Naive thymus-derived CD4-positive, alpha-beta T cell (primary cell): ENCODE results near the gene USP48. TPM values are rescaled to one million over a fixed set of nuclear protein-coding genes. Genes with fewer than 3 reads are reported as not detected.

Source experiments
- ATAC-seq: fragments of 150-1000 bp; cut with Tn5 transposase; 2 replicates; pipeline ENCODE4 v1.10.0; 2021; ENCODE audit warnings: mild to moderate bottlenecking, moderate library complexity
- CTCF ChIA-PET: fragments of 350-600 bp; sonication (Branson Sonifier 250); formaldehyde crosslinking; loops from one replicate; lab custom pipeline; 2021; ENCODE audit warnings: antibody characterized with exemption; lab: Charles Lee
- POLR2A ChIA-PET: fragments of 350-600 bp; sonication (Branson Sonifier 250); formaldehyde crosslinking; loops from one replicate; lab custom pipeline; 2021; ENCODE audit warnings: antibody characterized with exemption, inconsistent platforms; lab: Charles Lee
- DNase-seq, 9 donors: peaks; one replicate each; pipeline versions ENCODE4 v3.0.0 to v3.0.0-alpha.2; 2020 to 2022; ENCODE audit warnings: mixed read lengths in 1 of 9
- H3K27ac ChIP-seq: one replicate; pipeline ENCODE4 v1.7.0; 2013; ENCODE audit warnings: mild to moderate bottlenecking, low read depth, low read length, moderate library complexity
- H3K27me3 ChIP-seq, 2 donors: one replicate each; pipeline ENCODE4 v1.7.0; 2013; ENCODE audit warnings: low read length in 2 of 2, mild to moderate bottlenecking in 2 of 2, moderate library complexity in 2 of 2; ENCODE audit not compliant: control insufficient read depth in 2 of 2, insufficient read depth in 2 of 2
- H3K36me3 ChIP-seq, 3 experiments: 1 replicate in 2 of 3; 2 replicates in 1 of 3; pipeline ENCODE4 v1.7.0; 2013; ENCODE audit warnings: low read length in 3 of 3, mild to moderate bottlenecking in 3 of 3, moderate library complexity in 1 of 3; ENCODE audit not compliant: insufficient read depth in 3 of 3, control insufficient read depth in 2 of 3
- H3K4me1 ChIP-seq, 2 donors: one replicate each; pipeline ENCODE4 v1.7.0; 2013; ENCODE audit warnings: low read length in 2 of 2, mild to moderate bottlenecking in 2 of 2, moderate library complexity in 1 of 2; ENCODE audit not compliant: control insufficient read depth in 2 of 2, insufficient read depth in 2 of 2
- H3K4me3 ChIP-seq: 2 replicates; pipeline ENCODE4 v1.7.0; 2013; ENCODE audit warnings: mild to moderate bottlenecking, low read length
- H3K9me3 ChIP-seq, 3 experiments: 1 replicate in 2 of 3; 2 replicates in 1 of 3; pipeline ENCODE4 v1.7.0; 2013; ENCODE audit warnings: low read length in 3 of 3; ENCODE audit not compliant: control insufficient read depth in 2 of 3
- H3K27ac Mint-ChIP-seq, 9 donors: one replicate each; pipeline ENCODE4 v1.8.0; 2020 to 2022; ENCODE audit warnings: mixed read lengths in 9 of 9, mild to moderate bottlenecking in 8 of 9, moderate library complexity in 5 of 9, inconsistent platforms in 2 of 9
- H3K27me3 Mint-ChIP-seq, 5 donors: one replicate each; pipeline ENCODE4 v1.8.0; 2021 to 2022; ENCODE audit warnings: mixed read lengths in 5 of 5, mild to moderate bottlenecking in 1 of 5
- H3K36me3 Mint-ChIP-seq, 5 donors: one replicate each; pipeline ENCODE4 v1.8.0; 2020 to 2022; ENCODE audit warnings: mixed read lengths in 5 of 5, mild to moderate bottlenecking in 3 of 5, inconsistent platforms in 1 of 5
- H3K4me1 Mint-ChIP-seq, 7 donors: one replicate each; pipeline ENCODE4 v1.8.0; 2020 to 2022; ENCODE audit warnings: mixed read lengths in 7 of 7, mild to moderate bottlenecking in 3 of 7, inconsistent platforms in 1 of 7
- H3K4me3 Mint-ChIP-seq, 10 donors: one replicate each; pipeline ENCODE4 v1.8.0; 2020 to 2022; ENCODE audit warnings: mild to moderate bottlenecking in 10 of 10, mixed read lengths in 10 of 10, moderate library complexity in 6 of 10, inconsistent platforms in 2 of 10
- H3K9me3 Mint-ChIP-seq, 11 donors: one replicate each; pipeline ENCODE4 v1.8.0; 2020 to 2022; ENCODE audit warnings: mixed read lengths in 11 of 11, mild to moderate bottlenecking in 4 of 11, inconsistent platforms in 1 of 11, moderate library complexity in 1 of 11
- intact Hi-C, 2 donors: fragments of 100-400 bp; cut with micrococcal nuclease; formaldehyde crosslinking; loops; one replicate each; pipeline ENCODE4 v1.15.1; 2023
- polyA plus RNA-seq, 2 donors: library from polyadenylated mRNA; unstranded; fragments of 300-500 nt; fragmentation: Illumina TruSeq; gene quantifications; one replicate each; pipeline ENCODE4 v1.2.3, GENCODE V29; 2021
- total RNA-seq, 6 experiments: library from RNA in 5 of 6; stranded (reverse) in 5 of 6; gene quantifications; 1 replicate in 5 of 6; 2 replicates in 1 of 6; pipeline ENCODE4 v1.2.3 and lab custom pipeline; 2021 to 2026

USP48 gene
- total and polyA plus RNA-seq, 7 experiments from 2014 or later = 34.8 to 107 (median 79.5) TPM

GRCh38 chr1:21721295-21721985 lies 61.5 kb downstream of the USP48 start:
- intact Hi-C loops = no loop called here
- CTCF ChIA-PET = no interaction called here
- no peak for DNase-seq

GRCh38 chr1:21716169-21716568 lies 66.8 kb downstream of the USP48 start:
- Mint-ChIP-seq H3K36me3 (peaks cover 3 to 60% (median 20%) of the 10 kb centered on the region in 5 donors), H3K27me3 (no peaks in the 10 kb centered on the region), H3K9me3 (no peaks in the 10 kb centered on the region), H3K4me1 (peaks cover 0 to 4% (median 0%) of the 10 kb centered on the region in 7 donors), H3K27ac (peak overlapping the region in 3 of 9 donors; percentile 2 to 39 (median 5)), H3K4me3 (no peak overlapping the region)
- peaks cover 0 to 75% (median 12%) of the 10 kb centered on the region in 3 experiments for H3K36me3 ChIP-seq
- DNase-seq (no peak), ATAC-seq (no peak)
- intact Hi-C loops = no loop called here
- no peak overlapping the region for H3K27ac ChIP-seq
- H3K9me3 ChIP-seq = no peaks in the 10 kb centered on the region
- H3K4me1 ChIP-seq = no peaks in the 10 kb centered on the region
- ChIA-PET POLR2A (no interaction called here), CTCF (no interaction called here)
- no peak overlapping the region for H3K4me3 ChIP-seq
- H3K27me3 ChIP-seq = no peaks in the 10 kb centered on the region

More at GRCh38 chr1:21721295-21721985, 61.5 kb downstream of the USP48 start:
- POLR2A ChIA-PET = no interaction called here
- H3K36me3 Mint-ChIP-seq = peaks cover 3 to 63% (median 17%) of the 10 kb centered on the region in 5 donors
- no peak overlapping the region for H3K27ac ChIP-seq
- H3K4me1 Mint-ChIP-seq = peaks cover 0 to 9% (median 2%) of the 10 kb centered on the region in 7 donors
- H3K9me3 ChIP-seq = no peaks in the 10 kb centered on the region
- H3K4me1 ChIP-seq = no peaks in the 10 kb centered on the region
- no peaks in the 10 kb centered on the region for H3K27me3 Mint-ChIP-seq
- H3K36me3 ChIP-seq = peaks cover 0 to 64% (median under 1%) of the 10 kb centered on the region in 3 experiments
- no peak for ATAC-seq
- no peaks in the 10 kb centered on the region for H3K9me3 Mint-ChIP-seq
- H3K4me3 Mint-ChIP-seq = no peak overlapping the region
- no peaks in the 10 kb centered on the region for H3K27me3 ChIP-seq
- peak overlapping the region in 2 of 9 donors; percentile 15 to 32 for H3K27ac Mint-ChIP-seq
- H3K4me3 ChIP-seq = no peak overlapping the region

- POLR2A ChIA-PET = no interaction called here
- Mint-ChIP-seq H3K36me3 (peaks cover 7 to 42% (median 11%) of the 10 kb centered on the region in 5 donors), H3K27ac (no peak overlapping the region), H3K9me3 (no peaks in the 10 kb centered on the region), H3K4me3 (no peak overlapping the region), H3K27me3 (no peaks in the 10 kb centered on the region), H3K4me1 (peaks cover 0 to 14% (median 0%) of the 10 kb centered on the region in 7 donors)
- no peaks in the 10 kb centered on the region for H3K4me1 ChIP-seq
- no peaks in the 10 kb centered on the region for H3K27me3 ChIP-seq
- CTCF ChIA-PET = no interaction called here
- H3K36me3 ChIP-seq = peaks cover 2 to 53% (median 13%) of the 10 kb centered on the region in 3 experiments
- no peak overlapping the region for H3K4me3 ChIP-seq
- no peaks in the 10 kb centered on the region for H3K9me3 ChIP-seq
- ATAC-seq = no peak
- DNase-seq = no peak
- intact Hi-C loops = no loop called here
- no peak overlapping the region for H3K27ac ChIP-seq
Measured at GRCh38 chr1:21707891-21708290, 75.1 kb downstream of the USP48 start.

- ATAC-seq (no peak), DNase-seq (no peak)
- Mint-ChIP-seq H3K27me3 (no peaks in the 10 kb centered on the region), H3K4me3 (no peak overlapping the region), H3K27ac (no peak overlapping the region), H3K9me3 (no peaks in the 10 kb centered on the region), H3K4me1 (peaks cover 0 to 14% (median 0%) of the 10 kb centered on the region in 7 donors), H3K36me3 (peaks cover 7 to 45% (median 12%) of the 10 kb centered on the region in 5 donors)
- intact Hi-C loops = no loop called here
- Histone ChIP-seq H3K36me3 (peaks cover 6 to 58% (median 15%) of the 10 kb centered on the region in 3 experiments), H3K27me3 (no peaks in the 10 kb centered on the region), H3K4me3 (no peak overlapping the region), H3K27ac (no peak overlapping the region), H3K4me1 (no peaks in the 10 kb centered on the region), H3K9me3 (no peaks in the 10 kb centered on the region)
- POLR2A ChIA-PET = no interaction called here
- CTCF ChIA-PET = no interaction called here
Measured at GRCh38 chr1:21707086-21707840, 75.7 kb downstream of the USP48 start.

- no peak overlapping the region for H3K4me3 ChIP-seq
- no peaks in the 10 kb centered on the region for H3K27me3 ChIP-seq
- H3K36me3 ChIP-seq = peaks cover 6 to 57% (median 21%) of the 10 kb centered on the region in 3 experiments
- no peaks in the 10 kb centered on the region for H3K27me3 Mint-ChIP-seq
- ATAC-seq = no peak
- ChIA-PET POLR2A (no interaction called here), CTCF (no interaction called here)
- H3K27ac ChIP-seq = no peak overlapping the region
- H3K36me3 Mint-ChIP-seq = peaks cover 9 to 47% (median 18%) of the 10 kb centered on the region in 5 donors
- no peaks in the 10 kb centered on the region for H3K9me3 Mint-ChIP-seq
- H3K4me1 Mint-ChIP-seq = peaks cover 0 to 17% (median 0%) of the 10 kb centered on the region in 7 donors
- no peak overlapping the region for H3K4me3 Mint-ChIP-seq
- H3K27ac Mint-ChIP-seq = no peak overlapping the region
- no peaks in the 10 kb centered on the region for H3K4me1 ChIP-seq
- H3K9me3 ChIP-seq = no peaks in the 10 kb centered on the region
- DNase-seq = no peak
- intact Hi-C loops = no loop called here
Measured at GRCh38 chr1:21706151-21706835, 76.7 kb downstream of the USP48 start.

- peaks cover 6 to 64% (median 23%) of the 10 kb centered on the region in 3 experiments for H3K36me3 ChIP-seq
- no peaks in the 10 kb centered on the region for H3K4me1 ChIP-seq
- Mint-ChIP-seq H3K27me3 (no peaks in the 10 kb centered on the region), H3K4me3 (no peak overlapping the region), H3K36me3 (peaks cover 9 to 49% (median 20%) of the 10 kb centered on the region in 5 donors), H3K4me1 (peaks cover 0 to 19% (median 0%) of the 10 kb centered on the region in 7 donors), H3K27ac (peak overlapping the region in 2 of 9 donors; percentile 23 to 41), H3K9me3 (no peaks in the 10 kb centered on the region)
- no peaks in the 10 kb centered on the region for H3K9me3 ChIP-seq
- no peaks in the 10 kb centered on the region for H3K27me3 ChIP-seq
- intact Hi-C loops = no loop called here
- ATAC-seq (no peak), DNase-seq (no peak)
- no peak overlapping the region for H3K27ac ChIP-seq
- ChIA-PET POLR2A (no interaction called here), CTCF (no interaction called here)
- H3K4me3 ChIP-seq = no peak overlapping the region
Measured at GRCh38 chr1:21705303-21705980, 77.5 kb downstream of the USP48 start.
